WTC11 (cell line): ENCODE data around the gene VSTM2B.

Experiments used
- CREB1 ChIP-seq: sonication (generic); formaldehyde crosslinking; IDR thresholded peaks from 2 replicates; pipeline ENCODE4 v1.8.0; 2023; ENCODE audit warnings: mild to moderate bottlenecking, missing genetic modification reagents
- CTCF ChIP-seq: fragments of 200-600 bp; IDR thresholded peaks from 2 replicates; pipeline ENCODE4 v1.8.0; 2022; ENCODE audit warnings: antibody characterized with exemption
- ESRRA ChIP-seq: sonication (generic); formaldehyde crosslinking; IDR thresholded peaks from 2 replicates; pipeline ENCODE4 v1.8.1; 2022; ENCODE audit warnings: mild to moderate bottlenecking, missing genetic modification reagents, borderline replicate concordance
- ETV6 ChIP-seq: sonication (generic); formaldehyde crosslinking; IDR thresholded peaks from 2 replicates; pipeline ENCODE4 v1.8.1; 2022; ENCODE audit warnings: mild to moderate bottlenecking, missing genetic modification reagents
- FOXJ3 ChIP-seq: sonication (generic); formaldehyde crosslinking; IDR thresholded peaks from 2 replicates; pipeline ENCODE4 v1.9.0; 2021; ENCODE audit warnings: missing genetic modification reagents, mild to moderate bottlenecking, borderline replicate concordance
- ZNF263 ChIP-seq: sonication (generic); formaldehyde crosslinking; IDR thresholded peaks from 2 replicates; pipeline ENCODE4 v1.8.1; 2022; ENCODE audit warnings: low read depth, mild to moderate bottlenecking, moderate library complexity, missing genetic modification reagents
- ZNF317 ChIP-seq: sonication (generic); formaldehyde crosslinking; IDR thresholded peaks from 2 replicates; pipeline ENCODE4 v1.8.1; 2023; ENCODE audit warnings: low read depth, mild to moderate bottlenecking, moderate library complexity, missing genetic modification reagents, borderline replicate concordance

- no peak for TF ChIP-seq CTCF
- TF ChIP-seq FOXJ3 (CRISPR knock-in tag) = no peak
- no peak for TF ChIP-seq CREB1 (CRISPR knock-in tag)
- no peak for TF ChIP-seq ZNF317 (CRISPR knock-in tag)
- TF ChIP-seq ETV6 (CRISPR knock-in tag) = no peak
- TF ChIP-seq ESRRA = no peak
- TF ChIP-seq ZNF263 = no peak
Measured at GRCh38 chr19:29517412-29517811, 8.4 kb upstream of the VSTM2B start.
